ENCODE data around the gene EGFR.
A peak's percentile ranks its signal among the peaks of the same experiment; 100 is the strongest.

EGFR gene

GRCh38 chr7:55247428-55247827 lies 228.6 kb downstream of the EGFR start:
- DNase-seq (ENCODE audit: low read depth, low spot score) = no peak
- H3K36me3 ChIP-seq (ENCODE audit: control insufficient read depth, insufficient read depth, low read length) = no peaks in the 10 kb centered on the region
- H3K27ac ChIP-seq (ENCODE audit: low read length) = no peak overlapping the region
- no peaks in the 10 kb centered on the region for H3K4me1 ChIP-seq (ENCODE audit: control insufficient read depth, insufficient read depth, low read length)
- no peaks in the 10 kb centered on the region for H3K9me3 ChIP-seq (ENCODE audit: control insufficient read depth, insufficient read depth, low read length)
- no peak overlapping the region for H3K4me3 ChIP-seq (ENCODE audit: low read length)
- no peaks in the 10 kb centered on the region; the same call in 1 of the 2 replicates for H3K27me3 ChIP-seq (ENCODE audit: control insufficient read depth, insufficient read depth, low read length)
- WGBS (ENCODE audit: insufficient coverage, insufficient read length) = no CpG with 5 or more reads among the region's 1 CpG

DNA sequence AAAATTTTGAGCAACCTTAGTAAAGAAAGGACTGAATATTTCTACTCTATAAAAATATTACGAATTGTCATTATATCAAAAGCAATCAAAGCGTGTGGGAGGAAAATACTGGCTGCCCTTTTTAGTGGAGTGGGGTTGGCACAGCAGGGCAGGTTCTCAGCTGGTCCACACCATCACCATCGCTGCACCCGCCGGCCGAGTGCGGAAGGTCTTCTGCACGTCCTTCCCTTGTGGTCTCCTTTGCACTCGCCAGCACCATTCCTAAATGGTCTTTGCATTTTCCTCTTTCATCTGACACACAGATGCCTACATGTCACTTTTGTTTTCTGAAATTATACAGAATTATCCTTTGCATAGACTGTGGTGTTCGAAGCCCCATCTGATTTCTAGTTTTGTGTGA lies 229.7 kb downstream of the EGFR start:
- Histone ChIP-seq H3K9me3 (ENCODE audit: control insufficient read depth, insufficient read depth, low read length) (no peaks in the 10 kb centered on the region), H3K36me3 (ENCODE audit: control insufficient read depth, insufficient read depth, low read length) (no peaks in the 10 kb centered on the region), H3K27me3 (ENCODE audit: control insufficient read depth, insufficient read depth, low read length) (peaks cover 1% of the 10 kb centered on the region; the same call in 1 of the 2 replicates), H3K4me1 (ENCODE audit: control insufficient read depth, insufficient read depth, low read length) (no peaks in the 10 kb centered on the region), H3K4me3 (ENCODE audit: low read length) (no peak overlapping the region), H3K27ac (ENCODE audit: low read length) (no peak overlapping the region)
- no peak for DNase-seq (ENCODE audit: low read depth, low spot score)
- no CpG with 5 or more reads among the region's 10 CpGs for WGBS (ENCODE audit: insufficient coverage, insufficient read length)

DNA sequence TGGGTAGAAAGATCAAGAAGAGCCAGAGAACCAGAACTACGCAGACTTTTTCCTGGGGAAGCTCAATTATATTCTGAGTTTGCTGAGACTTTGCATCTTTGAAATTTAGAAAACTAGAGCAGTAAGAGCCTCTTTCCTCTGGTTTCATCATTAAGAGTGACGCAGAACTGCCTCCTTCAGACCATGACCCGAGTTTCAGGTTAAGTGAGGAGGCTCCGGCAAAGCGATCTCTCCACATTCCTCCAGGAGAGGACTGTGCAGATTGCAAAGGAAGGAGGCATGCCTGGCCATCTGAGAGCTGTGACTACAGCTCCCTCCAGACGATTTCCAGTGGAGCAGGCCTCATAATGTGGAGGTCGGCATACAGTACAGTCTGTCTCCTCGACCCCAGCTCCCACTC lies 230.5 kb downstream of the EGFR start:
- H3K4me3 ChIP-seq (ENCODE audit: low read length) = no peak overlapping the region
- H3K27me3 ChIP-seq (ENCODE audit: control insufficient read depth, insufficient read depth, low read length) = peaks cover 9% of the 10 kb centered on the region; the same call in 1 of the 2 replicates
- no peaks in the 10 kb centered on the region for H3K4me1 ChIP-seq (ENCODE audit: control insufficient read depth, insufficient read depth, low read length)
- H3K27ac ChIP-seq (ENCODE audit: low read length) = no peak overlapping the region
- WGBS (ENCODE audit: insufficient coverage, insufficient read length) = no CpG with 5 or more reads among the region's 8 CpGs
- DNase-seq (ENCODE audit: low read depth, low spot score) = no peak
- H3K9me3 ChIP-seq (ENCODE audit: control insufficient read depth, insufficient read depth, low read length) = no peaks in the 10 kb centered on the region
- no peaks in the 10 kb centered on the region for H3K36me3 ChIP-seq (ENCODE audit: control insufficient read depth, insufficient read depth, low read length)

DNA sequence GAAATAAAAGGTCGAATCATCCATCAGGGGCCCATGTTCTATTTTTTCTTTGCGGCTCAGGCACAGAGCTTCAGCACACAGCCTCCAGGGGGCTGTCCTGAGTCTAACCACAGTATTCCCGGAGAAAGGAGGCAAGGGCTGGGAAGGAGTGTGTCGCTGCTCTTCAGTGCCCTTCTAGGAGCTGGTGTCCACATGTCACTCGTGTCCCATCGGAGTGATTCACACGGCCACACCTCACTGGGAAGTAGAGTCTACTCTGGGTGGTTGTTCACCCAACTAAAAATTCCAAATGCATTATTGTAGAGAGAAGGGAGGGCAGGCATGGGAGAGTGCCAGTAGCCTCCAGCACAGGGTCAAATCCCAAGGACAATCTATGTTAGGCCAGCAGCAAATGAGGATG lies 231.5 kb downstream of the EGFR start:
- Histone ChIP-seq H3K36me3 (ENCODE audit: control insufficient read depth, insufficient read depth, low read length) (no peaks in the 10 kb centered on the region), H3K27me3 (ENCODE audit: control insufficient read depth, insufficient read depth, low read length) (peaks cover 9% of the 10 kb centered on the region; the same call in 1 of the 2 replicates), H3K9me3 (ENCODE audit: control insufficient read depth, insufficient read depth, low read length) (no peaks in the 10 kb centered on the region), H3K4me1 (ENCODE audit: control insufficient read depth, insufficient read depth, low read length) (no peaks in the 10 kb centered on the region), H3K27ac (ENCODE audit: low read length) (no peak overlapping the region), H3K4me3 (ENCODE audit: low read length) (no peak overlapping the region)
- WGBS (ENCODE audit: insufficient coverage, insufficient read length) = no CpG with 5 or more reads among the region's 7 CpGs
- DNase-seq (ENCODE audit: low read depth, low spot score) = no peak

DNA sequence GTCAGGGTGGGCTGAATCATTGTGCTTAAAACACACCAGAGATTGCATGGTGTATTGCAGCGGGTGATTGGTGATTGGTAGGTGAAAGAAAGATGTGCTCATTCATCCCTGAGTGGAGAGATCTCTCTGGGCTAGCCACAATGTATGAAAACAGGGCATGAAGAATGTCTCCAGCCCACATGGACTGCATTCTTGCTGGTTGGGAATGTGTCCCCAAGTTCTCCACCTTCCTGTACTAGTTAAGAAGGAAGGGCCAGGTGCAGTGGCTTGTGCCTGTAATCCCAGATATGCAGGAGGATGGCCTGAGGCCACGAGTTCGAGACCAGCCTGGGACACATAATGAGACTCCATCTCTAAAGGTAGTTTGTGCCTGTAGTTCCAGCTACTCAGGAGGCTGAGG lies 232.5 kb downstream of the EGFR start:
- H3K4me3 ChIP-seq (ENCODE audit: low read length) = no peak overlapping the region
- H3K4me1 ChIP-seq (ENCODE audit: control insufficient read depth, insufficient read depth, low read length) = no peaks in the 10 kb centered on the region
- no peaks in the 10 kb centered on the region for H3K36me3 ChIP-seq (ENCODE audit: control insufficient read depth, insufficient read depth, low read length)
- no peaks in the 10 kb centered on the region for H3K9me3 ChIP-seq (ENCODE audit: control insufficient read depth, insufficient read depth, low read length)
- no peak for DNase-seq (ENCODE audit: low read depth, low spot score)
- H3K27ac ChIP-seq (ENCODE audit: low read length) = no peak overlapping the region
- no CpG with 5 or more reads among the region's 3 CpGs for WGBS (ENCODE audit: insufficient coverage, insufficient read length)
- H3K27me3 ChIP-seq (ENCODE audit: control insufficient read depth, insufficient read depth, low read length) = peaks cover 14% of the 10 kb centered on the region; the same call in 1 of the 2 replicates

DNA sequence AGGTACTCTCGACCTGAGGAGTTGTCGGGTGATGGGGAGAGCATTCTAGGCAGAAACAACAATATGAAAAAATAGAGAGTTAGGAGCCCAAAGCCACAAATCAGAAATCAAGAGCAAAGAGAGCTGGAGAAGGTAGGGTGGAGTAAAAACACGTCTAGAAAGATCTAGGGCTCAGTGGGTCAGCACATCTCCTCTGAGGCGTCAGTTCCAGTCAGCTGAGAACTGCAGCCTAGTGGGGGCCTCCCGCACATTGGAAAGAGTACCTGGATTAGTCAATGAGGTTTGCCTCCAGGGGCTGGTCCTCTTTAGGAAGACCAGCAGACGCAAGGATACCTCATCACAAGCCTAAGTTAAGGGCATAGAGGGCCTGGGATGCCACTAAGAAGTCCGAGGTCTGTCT lies 233.1 kb downstream of the EGFR start:
- WGBS (ENCODE audit: insufficient coverage, insufficient read length) = no CpG with 5 or more reads among the region's 7 CpGs
- peaks cover 17% of the 10 kb centered on the region; the same call in 1 of the 2 replicates for H3K27me3 ChIP-seq (ENCODE audit: control insufficient read depth, insufficient read depth, low read length)
- no peak for DNase-seq (ENCODE audit: low read depth, low spot score)
- no peaks in the 10 kb centered on the region for H3K4me1 ChIP-seq (ENCODE audit: control insufficient read depth, insufficient read depth, low read length)
- no peak overlapping the region for H3K4me3 ChIP-seq (ENCODE audit: low read length)
- H3K9me3 ChIP-seq (ENCODE audit: control insufficient read depth, insufficient read depth, low read length) = no peaks in the 10 kb centered on the region
- H3K36me3 ChIP-seq (ENCODE audit: control insufficient read depth, insufficient read depth, low read length) = no peaks in the 10 kb centered on the region
- no peak overlapping the region for H3K27ac ChIP-seq (ENCODE audit: low read length)

GRCh38 chr7:55252386-55252785 lies 233.6 kb downstream of the EGFR start:
- Histone ChIP-seq H3K36me3 (ENCODE audit: control insufficient read depth, insufficient read depth, low read length) (no peaks in the 10 kb centered on the region), H3K4me1 (ENCODE audit: control insufficient read depth, insufficient read depth, low read length) (no peaks in the 10 kb centered on the region), H3K9me3 (ENCODE audit: control insufficient read depth, insufficient read depth, low read length) (no peaks in the 10 kb centered on the region), H3K27ac (ENCODE audit: low read length) (no peak overlapping the region), H3K4me3 (ENCODE audit: low read length) (no peak overlapping the region), H3K27me3 (ENCODE audit: control insufficient read depth, insufficient read depth, low read length) (peaks cover 17% of the 10 kb centered on the region; the same call in 1 of the 2 replicates)
- DNase-seq (ENCODE audit: low read depth, low spot score) = no peak

- Histone ChIP-seq H3K4me1 (ENCODE audit: control insufficient read depth, insufficient read depth, low read length) (no peaks in the 10 kb centered on the region), H3K4me3 (ENCODE audit: low read length) (no peak overlapping the region), H3K36me3 (ENCODE audit: control insufficient read depth, insufficient read depth, low read length) (no peaks in the 10 kb centered on the region), H3K9me3 (ENCODE audit: control insufficient read depth, insufficient read depth, low read length) (no peaks in the 10 kb centered on the region), H3K27me3 (ENCODE audit: control insufficient read depth, insufficient read depth, low read length) (peaks cover 17% of the 10 kb centered on the region; the same call in 1 of the 2 replicates), H3K27ac (ENCODE audit: low read length) (no peak overlapping the region)
- DNase-seq (ENCODE audit: low read depth, low spot score) = no peak
- WGBS (ENCODE audit: insufficient coverage, insufficient read length) = no CpG with 5 or more reads among the region's 3 CpGs
Measured at GRCh38 chr7:55253188-55253587, 234.4 kb downstream of the EGFR start.

GRCh38 chr7:55254242-55254595 lies 235.4 kb downstream of the EGFR start:
- no peaks in the 10 kb centered on the region for H3K4me1 ChIP-seq (ENCODE audit: control insufficient read depth, insufficient read depth, low read length)
- H3K9me3 ChIP-seq (ENCODE audit: control insufficient read depth, insufficient read depth, low read length) = no peaks in the 10 kb centered on the region
- H3K4me3 ChIP-seq (ENCODE audit: low read length) = peak overlapping the region; percentile 37; the same call in 1 of the 2 replicates
- H3K27me3 ChIP-seq (ENCODE audit: control insufficient read depth, insufficient read depth, low read length) = peaks cover 17% of the 10 kb centered on the region; the same call in 1 of the 2 replicates
- WGBS (ENCODE audit: insufficient coverage, insufficient read length) = no CpG with 5 or more reads among the region's 21 CpGs
- no peak for DNase-seq (ENCODE audit: low read depth, low spot score)
- no peak overlapping the region for H3K27ac ChIP-seq (ENCODE audit: low read length)
- H3K36me3 ChIP-seq (ENCODE audit: control insufficient read depth, insufficient read depth, low read length) = no peaks in the 10 kb centered on the region

DNA sequence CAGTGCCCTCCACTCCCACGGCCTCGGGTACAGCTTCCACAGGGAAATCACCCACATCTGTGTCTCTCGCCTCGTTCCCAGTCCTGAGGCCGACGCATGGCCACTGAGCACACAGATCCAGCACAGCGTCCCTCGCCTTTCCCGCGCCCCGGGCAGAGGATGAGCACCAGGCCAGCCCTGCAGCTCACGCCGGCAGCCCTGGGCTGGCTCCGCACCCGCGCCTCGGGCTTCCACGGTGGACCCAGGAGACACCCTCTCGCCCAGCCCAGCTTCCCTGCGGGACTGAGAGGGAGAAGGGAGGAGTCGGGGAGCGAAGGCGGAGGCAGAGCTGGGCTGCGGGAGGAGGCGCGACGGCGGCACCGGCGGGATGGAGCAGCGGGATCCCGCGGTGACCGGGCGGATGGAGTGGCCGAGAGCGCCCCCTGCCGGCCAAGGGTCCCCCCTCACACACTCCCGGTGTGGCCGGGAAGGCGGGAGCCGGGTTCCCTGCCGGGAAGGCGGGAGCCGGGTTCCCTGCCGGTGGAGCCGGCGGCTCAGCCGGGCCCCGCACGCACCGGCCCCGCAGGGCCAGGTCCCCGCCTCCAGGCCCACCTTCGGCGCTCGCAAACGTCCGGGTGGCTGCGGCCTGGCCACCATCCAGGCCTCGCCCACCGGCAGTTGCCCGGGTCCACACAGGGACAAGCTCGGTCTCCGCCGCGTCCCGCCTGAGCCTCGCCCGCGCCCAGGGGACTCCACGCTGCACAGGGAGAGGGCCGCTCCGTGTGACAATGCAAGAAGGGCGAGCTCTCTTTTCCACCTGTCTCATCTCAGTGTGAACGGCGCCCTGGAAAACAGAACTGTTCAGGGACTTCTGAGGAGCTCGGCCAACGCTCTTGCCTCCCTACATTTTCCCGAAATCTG lies 236.0 kb downstream of the EGFR start:
- WGBS (ENCODE audit: insufficient coverage, insufficient read length) = no CpG with 5 or more reads among the region's 80 CpGs
- Histone ChIP-seq H3K27ac (ENCODE audit: low read length) (no peak overlapping the region), H3K4me1 (ENCODE audit: control insufficient read depth, insufficient read depth, low read length) (no peaks in the 10 kb centered on the region), H3K27me3 (ENCODE audit: control insufficient read depth, insufficient read depth, low read length) (peaks cover 17% of the 10 kb centered on the region; the same call in 1 of the 2 replicates), H3K4me3 (ENCODE audit: low read length) (peak overlapping the region; percentile 37; the same call in 1 of the 2 replicates), H3K36me3 (ENCODE audit: control insufficient read depth, insufficient read depth, low read length) (no peaks in the 10 kb centered on the region), H3K9me3 (ENCODE audit: control insufficient read depth, insufficient read depth, low read length) (no peaks in the 10 kb centered on the region)
- no peak for DNase-seq (ENCODE audit: low read depth, low spot score)
